T-helper 22 cell (primary cell): ENCODE measurements around the gene MBD2.
"Not testable (repeated sequence)": the region's sequence is repeated elsewhere in the genome, so short reads cannot be mapped to it uniquely, and the experiment has no call there.

Experiments
- DNase-seq: peaks from one replicate; pipeline ENCODE4 v3.0.0-alpha.2; 2020; ENCODE audit warnings: low read depth

MBD2 gene

GRCh38 chr18:54150226-54150625 lies 74.2 kb downstream of the MBD2 start:
- DNase-seq: no peak

- no peak for DNase-seq
These were observed 75.3 kb downstream of the MBD2 start for GRCh38 chr18:54149078-54149697.

- DNase-seq: no peak
These were observed 75.8 kb downstream of the MBD2 start for GRCh38 chr18:54148678-54149077.

GRCh38 chr18:54148151-54148550 lies 76.3 kb downstream of the MBD2 start:
- DNase-seq: no peak

GRCh38 chr18:54147439-54147838 lies 77.0 kb downstream of the MBD2 start:
- no peak for DNase-seq

GRCh38 chr18:54141041-54141608 lies 83.3 kb downstream of the MBD2 start:
- no peak for DNase-seq

GRCh38 chr18:54140641-54141040 lies 83.8 kb downstream of the MBD2 start:
- no peak for DNase-seq

- no peak for DNase-seq
These were observed 89.3 kb downstream of the MBD2 start for GRCh38 chr18:54135216-54135615.

GRCh38 chr18:54134053-54134452 lies 90.4 kb downstream of the MBD2 start:
- no peak for DNase-seq

GRCh38 chr18:54130631-54131030 lies 93.8 kb downstream of the MBD2 start:
- no peak for DNase-seq

GRCh38 chr18:54130177-54130576 lies 94.3 kb downstream of the MBD2 start:
- DNase-seq: no peak

GRCh38 chr18:54129448-54130067 lies 94.9 kb downstream of the MBD2 start:
- DNase-seq: no peak

GRCh38 chr18:54127759-54128378 lies 96.6 kb downstream of the MBD2 start:
- DNase-seq: no peak

- no peak for DNase-seq
These were observed 99.0 kb downstream of the MBD2 start for GRCh38 chr18:54125429-54125828.

- not testable (repeated sequence) for DNase-seq
These were observed 100.6 kb downstream of the MBD2 start for GRCh38 chr18:54123720-54124440.

GRCh38 chr18:54119524-54120019 lies 104.9 kb downstream of the MBD2 start:
- DNase-seq: no peak

GRCh38 chr18:54117853-54118773 lies 106.4 kb downstream of the MBD2 start:
- DNase-seq: no peak

- DNase-seq: no peak
These were observed 107.8 kb downstream of the MBD2 start for GRCh38 chr18:54116541-54117257.

- no peak for DNase-seq
These were observed 112.1 kb downstream of the MBD2 start for GRCh38 chr18:54112356-54112755.

- DNase-seq: no peak
These were observed 115.3 kb downstream of the MBD2 start for GRCh38 chr18:54109131-54109683.
